GM19395 (cell line): ENCODE results near the gene EME1.

Experiments
- ATAC-seq: cut with Tn5 transposase; IDR thresholded peaks from one replicate; pipeline ENCODE4 v1.9.1; 2021; ENCODE audit warnings: mild to moderate bottlenecking, moderate library complexity; ENCODE audit not compliant: unreplicated experiment

EME1 gene

DNA sequence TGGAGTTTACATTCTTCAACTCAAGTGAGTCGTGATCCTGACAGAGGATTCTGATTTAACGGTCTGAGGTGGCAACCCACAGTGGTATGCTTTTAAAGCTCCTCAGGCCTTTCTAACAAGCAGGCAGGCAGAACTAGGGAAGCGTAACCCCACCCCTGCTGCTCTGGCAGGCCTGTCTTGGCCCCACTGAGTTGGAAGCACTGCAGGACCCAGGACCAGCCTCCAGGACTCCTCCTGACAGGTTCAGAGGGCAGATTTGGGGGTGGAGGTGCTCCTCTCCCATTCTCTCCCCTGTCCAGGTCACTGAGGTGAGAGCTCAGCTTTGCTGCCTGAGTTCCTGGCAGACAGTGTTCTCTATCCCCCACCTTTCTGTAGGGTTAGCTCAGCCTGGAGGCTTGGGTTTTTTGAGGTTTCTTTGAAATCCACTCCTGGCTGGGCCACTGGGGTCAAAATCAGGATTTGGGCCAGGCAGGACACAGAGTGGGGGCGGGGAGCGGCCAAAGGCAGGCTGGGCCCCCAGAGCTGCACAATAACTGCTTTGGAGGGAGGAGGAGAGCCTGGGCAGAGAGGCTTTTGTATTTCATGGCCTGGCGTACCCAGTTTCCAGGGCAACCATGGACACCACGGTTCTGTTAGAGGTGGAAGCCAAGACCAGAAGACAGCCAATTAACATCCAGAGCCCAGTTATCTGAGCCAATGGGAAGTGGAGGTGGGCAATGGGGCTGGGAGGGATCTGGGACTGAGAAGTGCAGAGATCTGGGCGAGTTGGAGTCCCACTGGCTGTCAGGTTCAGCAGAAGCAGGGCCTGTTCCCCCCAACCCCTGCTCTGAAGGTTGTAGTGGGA lies 9.6 kb upstream of the EME1 start:
- ATAC-seq, result no peak

DNA sequence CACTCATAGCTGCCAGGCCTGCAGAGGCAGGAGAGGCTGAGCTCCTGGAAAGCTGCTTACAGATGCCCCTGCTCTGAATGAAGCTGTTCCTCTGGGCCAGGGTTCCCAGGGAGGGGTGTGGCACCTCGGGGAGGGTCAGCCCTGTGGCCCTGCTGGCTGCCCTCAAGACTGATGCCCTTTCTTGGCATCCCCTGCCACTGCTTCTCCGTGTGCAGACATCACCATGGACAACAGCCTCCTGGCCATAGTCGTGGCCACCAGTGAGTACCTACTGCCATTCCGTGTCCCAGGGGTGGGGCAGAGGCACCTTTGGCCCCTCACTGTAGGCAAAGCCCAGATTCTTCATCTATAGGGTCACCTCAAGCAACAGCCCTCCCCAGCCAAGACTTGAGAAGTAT lies 9.0 kb upstream of the EME1 start:
- ATAC-seq, result no peak

DNA sequence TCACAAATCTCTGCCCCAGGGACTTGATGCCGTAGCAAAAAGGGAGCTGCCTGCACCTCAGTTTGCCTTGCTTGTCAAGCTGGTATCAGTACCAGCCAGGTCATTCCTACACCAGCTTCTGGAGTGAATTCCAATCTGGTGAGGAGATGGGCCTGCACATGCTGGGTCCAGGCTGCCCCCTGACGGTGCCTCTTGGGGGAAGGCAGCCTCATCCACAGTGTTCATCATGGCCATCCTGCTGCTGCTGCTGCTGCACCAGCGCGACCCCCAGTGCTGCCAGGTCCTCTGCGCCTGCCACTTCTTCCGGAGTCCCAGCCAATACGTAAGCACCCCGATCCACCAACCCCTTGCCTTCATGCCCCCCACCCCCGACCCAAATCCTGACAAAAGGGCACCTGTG lies 8.3 kb upstream of the EME1 start:
- no peak for ATAC-seq

DNA sequence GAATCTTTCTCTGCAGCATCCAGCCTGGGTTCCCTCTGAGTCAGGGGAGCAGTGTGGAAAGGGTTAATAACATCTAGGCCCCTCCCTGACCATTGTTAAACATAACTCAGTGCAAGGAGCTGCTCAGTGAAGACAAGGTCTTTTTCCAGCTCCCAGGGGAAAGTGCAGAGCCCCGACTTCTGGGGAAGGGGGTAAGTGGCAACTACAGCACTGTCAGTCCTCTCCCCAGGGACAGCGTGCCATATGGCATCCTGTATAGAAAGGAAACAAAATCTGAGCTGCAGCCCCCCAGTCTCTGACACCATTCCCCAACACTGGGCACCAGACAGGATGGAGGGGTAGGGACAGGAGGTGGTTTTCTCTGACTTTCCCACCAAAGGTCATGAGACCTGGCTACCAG lies 7.9 kb upstream of the EME1 start:
- ATAC-seq, result no peak

DNA sequence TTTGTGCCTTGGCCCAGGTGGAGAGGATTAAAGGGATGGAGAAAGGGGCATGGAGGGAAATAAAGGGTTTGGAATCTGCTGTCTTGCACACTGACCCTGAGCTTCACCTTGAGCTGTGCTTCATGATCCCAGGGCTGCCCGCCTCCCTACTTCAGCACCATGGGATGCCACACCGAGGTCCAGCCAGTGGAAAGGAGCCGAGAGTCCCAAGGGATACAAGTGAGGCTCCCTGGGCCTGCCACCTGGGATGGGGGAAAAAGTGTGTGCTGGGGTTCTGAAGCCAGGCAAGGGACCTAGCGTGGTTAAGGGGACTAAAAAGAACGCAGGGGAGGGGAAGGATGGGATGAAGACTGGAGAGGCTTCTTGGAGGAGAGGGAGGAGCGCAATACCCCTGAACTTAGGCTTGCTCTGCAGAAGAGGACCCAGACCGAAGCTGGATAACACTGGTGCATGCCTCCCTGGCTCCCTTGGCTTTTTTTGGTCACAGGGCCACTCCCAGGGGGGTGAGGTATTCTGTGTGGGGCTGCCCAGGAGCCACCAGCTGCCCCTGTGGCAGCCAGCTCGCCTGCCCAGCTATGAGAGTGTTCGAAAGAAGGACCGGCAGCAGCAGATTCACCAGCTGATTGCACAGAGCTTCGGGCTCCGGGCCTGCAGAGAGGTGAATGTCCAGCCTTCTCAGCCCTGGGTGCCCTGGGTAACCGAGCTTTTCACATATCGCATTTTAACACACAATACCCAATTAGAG lies 7.2 kb upstream of the EME1 start:
- ATAC-seq, result no peak

DNA sequence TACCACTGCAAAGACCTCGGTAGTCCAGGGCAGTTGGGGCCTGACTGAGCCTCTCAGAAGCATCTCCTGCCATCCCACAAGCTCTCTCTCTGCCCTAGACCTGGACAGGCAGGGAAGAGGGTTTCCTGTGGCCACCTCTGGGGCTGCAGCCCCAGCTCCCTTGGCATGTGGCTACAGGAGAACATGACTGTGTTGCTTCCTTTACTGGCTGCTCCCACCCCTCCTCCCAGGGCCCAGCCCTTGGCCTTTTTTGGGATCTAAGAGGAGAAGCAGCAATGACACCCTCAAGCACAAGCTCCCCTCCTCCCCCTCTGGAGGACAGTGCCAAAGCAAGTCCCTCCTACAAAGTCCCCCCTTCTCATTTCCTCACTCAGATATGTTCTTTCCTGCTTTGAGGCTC lies 5.6 kb upstream of the EME1 start:
- no peak for ATAC-seq

DNA sequence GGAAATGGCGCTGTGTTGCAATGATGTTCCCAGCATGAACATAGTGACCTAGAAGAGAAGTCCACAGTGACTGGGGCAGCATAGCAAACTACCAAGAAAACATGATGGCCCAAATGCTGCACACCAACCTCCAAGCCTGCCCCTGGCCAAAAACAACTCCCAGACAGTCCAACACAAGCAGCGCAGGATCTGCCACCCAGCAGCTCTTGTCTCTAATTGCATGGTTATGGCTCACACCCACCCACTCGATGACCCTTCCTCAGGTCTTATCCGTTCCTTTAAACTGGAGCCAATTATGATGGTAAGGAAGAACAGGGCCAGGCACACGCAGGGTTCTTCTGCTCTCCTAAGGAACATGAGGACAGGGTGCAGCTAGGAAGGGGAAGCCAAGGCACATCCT lies 3.0 kb upstream of the EME1 start:
- no peak for ATAC-seq

DNA sequence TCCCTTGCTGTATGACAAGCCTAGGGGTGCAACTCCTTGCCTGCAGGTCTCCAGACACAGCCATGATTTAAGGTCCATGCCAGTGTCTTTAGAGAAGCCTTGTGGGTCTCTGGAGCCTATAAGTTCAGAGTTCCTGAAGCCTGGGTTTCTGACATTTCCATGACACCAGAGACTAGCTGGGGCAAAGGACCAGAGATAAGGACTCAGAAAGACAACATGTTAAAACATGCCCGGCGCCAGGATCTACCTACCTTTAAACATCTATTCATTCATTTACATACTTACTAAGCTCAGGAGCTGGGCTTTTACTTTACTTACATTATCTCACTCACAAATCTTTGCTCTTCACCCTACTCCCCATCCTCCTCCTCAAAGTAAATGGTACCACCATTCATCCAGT lies 1.5 kb upstream of the EME1 start:
- no peak for ATAC-seq

DNA sequence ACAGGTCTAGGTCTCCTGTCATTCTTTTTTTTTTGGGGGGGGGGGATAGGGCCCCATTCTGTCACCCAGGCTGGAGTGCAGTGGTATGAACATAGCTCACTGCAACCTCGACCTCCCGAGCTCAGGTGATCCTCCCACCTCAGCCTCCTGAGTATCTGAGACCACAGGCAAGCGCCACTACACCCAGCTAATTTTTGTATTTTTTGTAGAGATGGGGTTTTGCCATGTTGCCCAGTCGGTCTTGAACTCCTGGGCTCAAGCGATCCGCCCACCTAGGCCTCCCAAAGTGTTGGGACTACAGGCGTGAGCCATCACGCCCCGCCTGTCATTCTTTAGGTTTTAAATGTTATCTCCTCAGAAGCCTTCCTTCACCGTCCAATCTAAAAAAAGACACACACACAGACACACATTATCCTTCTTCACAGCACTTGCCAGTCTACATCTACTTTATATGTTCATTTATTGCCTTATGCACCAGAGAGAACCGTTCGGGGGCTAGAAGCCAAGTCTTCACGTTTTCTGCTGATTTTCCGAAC lies 739 bp upstream of the EME1 start:
- ATAC-seq, result no peak

DNA sequence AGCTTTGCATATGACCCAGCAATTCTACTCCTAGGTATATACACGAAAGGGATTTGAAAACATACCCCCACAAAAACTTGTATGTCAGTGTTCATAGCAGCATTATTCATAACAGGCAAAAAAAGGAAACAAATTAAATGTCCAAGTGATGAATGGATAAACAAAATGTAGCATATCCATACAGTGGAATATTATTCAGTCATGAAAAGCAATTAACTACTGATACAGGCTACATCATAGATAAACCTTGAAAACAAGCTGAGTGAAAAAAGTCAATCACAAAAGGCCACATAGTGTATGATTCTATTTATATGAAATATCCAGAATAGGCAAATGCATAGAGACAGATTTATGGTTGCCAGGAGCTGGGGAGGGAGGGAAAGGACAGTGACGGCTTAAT lies 676 bp downstream of the EME1 start:
- ATAC-seq, result no peak

DNA sequence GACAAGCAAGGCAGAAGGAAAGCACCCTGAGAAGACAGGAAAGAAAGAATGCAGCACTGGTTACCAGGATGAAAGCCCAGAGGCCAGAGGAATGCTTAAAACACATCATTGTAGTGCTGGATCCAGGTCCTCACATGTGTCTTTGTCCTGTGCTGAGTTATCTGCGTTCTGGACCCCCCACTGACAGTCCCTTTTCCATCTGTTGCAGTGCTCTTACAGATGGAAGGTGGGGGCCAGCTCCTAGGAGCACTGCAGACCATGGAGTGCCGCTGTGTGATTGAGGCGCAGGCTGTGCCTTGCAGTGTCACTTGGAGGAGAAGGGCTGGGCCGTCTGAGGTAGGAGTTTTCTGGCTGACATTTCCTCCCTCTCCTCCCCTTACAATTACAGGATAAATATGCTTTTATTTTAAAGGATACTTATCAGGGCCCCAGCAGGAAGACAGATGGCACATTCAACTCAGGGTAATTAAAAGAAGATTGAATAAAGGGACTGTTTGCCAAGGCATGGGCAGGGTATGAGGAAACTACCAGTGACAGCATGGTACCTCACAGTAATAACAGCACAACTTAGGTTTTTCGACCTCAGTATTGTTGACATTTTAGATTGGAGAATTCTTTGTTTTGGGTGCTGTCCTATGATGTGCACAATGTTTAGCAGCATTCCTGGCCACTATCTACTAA lies 3.0 kb downstream of the EME1 start:
- no peak for ATAC-seq

DNA sequence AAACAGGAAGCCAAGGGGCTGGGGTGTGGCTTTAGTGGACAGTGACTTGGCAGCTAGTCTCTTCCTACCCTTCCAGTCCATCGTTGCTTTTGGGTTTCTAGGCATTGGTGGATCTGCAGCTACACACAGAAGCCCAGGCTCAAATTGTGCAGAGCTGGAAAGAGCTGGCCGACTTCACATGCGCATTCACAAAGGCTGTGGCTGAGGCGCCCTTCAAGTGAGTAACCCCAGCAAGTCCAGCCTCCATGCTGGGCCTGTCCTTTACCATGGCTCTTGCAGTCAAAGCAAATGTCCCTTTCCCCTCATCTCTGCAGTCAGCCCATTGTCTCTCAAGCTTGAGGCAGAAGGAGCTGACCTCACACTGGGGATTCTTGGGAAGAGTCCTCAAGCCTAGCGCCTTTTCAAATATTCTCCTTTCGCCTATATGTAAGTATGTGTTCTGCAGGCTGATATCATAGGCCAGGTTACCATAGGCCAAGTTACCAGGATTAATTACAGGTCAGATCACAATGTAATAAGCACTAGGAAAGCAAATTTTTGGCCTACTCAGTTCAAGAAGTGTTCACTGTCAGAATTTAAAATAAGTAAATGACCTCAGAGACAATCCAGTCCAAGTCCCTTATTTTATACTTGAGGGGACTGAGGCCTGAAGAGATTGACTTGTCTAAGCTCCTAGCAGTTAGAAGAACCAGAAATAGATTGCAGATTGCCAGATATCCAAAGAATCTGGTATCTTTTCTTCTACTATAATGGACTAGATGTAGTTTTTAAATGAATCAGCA lies 6.5 kb downstream of the EME1 start:
- no peak for ATAC-seq

DNA sequence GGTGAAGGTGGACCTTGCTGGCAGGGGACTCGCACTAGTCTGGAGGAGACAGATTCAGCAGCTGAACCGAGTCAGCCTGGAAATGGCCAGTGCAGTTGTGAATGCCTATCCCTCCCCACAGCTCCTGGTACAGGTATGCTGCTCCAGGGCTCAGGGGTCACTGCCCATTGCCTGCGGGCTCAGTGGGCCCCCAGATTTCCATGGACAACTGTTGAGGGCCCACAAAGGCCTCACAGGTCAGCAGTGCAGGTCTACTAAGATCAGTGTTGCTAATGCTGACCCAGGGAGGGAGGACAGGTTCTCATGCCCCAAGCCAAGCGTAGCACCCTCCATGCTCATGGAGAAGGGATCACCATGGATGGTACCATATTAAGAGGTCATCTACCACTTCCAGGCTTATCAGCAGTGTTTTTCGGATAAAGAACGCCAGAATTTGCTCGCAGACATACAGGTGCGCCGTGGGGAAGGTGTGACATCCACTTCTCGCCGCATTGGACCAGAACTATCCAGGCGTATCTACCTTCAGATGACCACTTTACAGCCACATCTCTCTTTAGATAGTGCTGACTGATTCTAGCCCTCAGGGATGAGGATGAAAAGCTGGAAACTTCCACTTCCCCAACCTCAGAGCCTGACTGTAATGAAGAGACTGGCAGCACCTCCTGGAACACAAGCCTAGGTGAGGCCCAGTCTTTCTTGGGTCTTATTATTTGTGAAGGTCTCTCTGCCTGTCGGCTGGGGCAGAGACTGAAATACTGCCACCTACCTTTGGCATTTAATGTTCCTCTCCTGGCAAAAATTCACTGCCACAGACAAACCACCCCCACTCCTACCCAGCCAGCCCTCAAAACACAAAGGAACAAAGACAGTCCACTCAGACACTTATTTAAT lies 7.6 kb downstream of the EME1 start:
- no peak for ATAC-seq

DNA sequence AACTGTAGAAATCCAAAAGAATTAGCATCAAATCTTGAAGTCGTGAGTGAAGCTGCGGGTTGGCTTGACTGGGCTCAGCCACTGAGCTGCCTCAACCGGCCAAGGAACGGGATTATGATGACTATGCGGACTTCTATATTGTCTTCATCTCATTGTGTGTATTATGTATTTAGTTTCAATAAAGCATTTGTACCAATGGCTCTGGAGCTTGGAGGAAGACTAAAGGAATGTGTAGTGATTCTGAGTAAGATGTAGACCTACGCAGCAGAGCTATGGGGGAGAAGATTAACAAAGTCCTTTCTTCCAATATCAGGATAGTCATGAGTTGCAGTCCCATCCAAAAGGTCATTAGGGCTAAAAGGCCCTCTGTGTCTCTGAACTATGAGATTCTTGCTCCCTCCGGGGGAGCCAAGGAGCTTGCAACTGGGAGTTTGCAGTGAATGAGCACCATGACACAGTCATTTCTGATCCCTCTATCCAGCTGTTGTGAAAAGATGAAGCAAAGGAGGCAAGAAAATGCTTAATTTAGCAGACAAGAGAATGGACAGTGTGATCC lies 8.3 kb downstream of the EME1 start:
- ATAC-seq, result no peak

DNA sequence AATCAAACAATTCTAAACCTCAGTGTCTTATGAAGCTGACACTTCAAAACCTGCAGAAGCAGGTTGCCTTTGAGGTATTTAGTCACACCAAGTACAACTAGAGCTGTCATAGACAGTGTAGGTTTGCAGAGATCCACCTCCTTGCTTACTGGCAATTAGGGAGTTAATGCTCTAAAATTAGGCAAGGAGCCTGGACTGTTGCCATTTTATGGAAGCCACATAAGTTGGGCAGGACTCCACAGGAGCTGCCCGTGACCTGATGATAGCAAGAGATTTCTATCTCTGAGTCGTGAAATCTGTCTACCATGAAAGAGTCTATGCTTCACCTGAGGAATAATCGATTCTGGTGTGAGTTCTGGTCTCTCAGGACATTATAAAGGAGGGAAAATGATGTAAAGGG lies 8.9 kb downstream of the EME1 start:
- ATAC-seq, result no peak

DNA sequence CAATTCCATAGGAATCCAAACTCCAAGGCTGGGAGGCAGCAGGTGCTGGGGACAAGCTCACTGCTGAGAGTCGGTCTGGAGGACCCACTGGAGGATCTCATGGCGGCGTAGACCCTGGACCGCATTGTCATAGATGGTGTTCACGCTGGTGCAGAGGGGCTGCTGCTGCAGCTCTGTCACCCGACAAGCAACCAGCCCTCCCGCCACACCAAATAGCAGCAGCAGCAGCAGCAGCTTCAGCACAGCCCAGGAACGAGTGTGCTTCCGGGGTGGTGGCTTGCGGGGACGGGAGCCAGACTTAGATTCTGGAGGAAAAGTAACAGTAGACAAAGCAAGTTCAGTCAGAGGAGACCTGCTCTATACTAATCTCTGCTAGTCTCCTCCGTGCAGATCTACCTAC lies 9.9 kb downstream of the EME1 start:
- no peak for ATAC-seq

DNA sequence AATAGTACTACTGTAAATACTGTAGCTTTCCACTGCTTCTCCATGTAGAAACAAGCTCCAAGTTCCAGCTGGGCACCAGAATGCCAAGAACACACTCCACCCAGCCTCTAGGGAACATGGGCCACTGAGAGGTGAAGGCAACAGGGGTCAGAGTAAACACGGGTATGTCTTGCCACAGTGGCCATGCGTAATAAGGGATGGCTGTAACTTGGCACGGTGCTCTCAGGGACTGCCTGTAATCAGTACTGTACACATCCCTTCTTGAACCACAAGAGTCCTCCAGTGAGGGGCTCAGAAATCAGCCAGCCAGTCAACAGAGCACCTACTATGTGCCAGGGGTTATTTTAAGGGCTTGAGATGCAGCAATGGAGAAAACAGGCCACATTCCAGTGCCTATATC lies 13.5 kb downstream of the EME1 start:
- ATAC-seq, result no peak

DNA sequence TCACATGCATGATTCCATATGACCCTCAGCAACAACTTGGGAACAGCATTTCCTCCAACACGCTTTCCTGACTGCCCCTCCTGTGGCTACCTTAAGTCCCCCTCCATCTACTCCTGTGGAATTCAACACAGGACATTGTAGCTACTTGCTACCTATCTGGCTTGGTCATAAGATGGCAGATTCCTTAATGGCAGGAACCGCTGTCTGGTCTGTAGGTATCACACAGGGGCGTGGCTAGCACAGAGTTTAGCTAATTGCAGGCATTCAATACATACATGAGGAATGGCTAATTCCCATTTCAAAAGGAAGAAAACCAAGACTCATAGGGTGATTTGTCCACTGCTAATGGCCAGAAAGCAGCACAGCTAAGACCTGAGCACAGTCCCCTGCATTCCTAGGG lies 15.7 kb downstream of the EME1 start:
- ATAC-seq, result no peak

DNA sequence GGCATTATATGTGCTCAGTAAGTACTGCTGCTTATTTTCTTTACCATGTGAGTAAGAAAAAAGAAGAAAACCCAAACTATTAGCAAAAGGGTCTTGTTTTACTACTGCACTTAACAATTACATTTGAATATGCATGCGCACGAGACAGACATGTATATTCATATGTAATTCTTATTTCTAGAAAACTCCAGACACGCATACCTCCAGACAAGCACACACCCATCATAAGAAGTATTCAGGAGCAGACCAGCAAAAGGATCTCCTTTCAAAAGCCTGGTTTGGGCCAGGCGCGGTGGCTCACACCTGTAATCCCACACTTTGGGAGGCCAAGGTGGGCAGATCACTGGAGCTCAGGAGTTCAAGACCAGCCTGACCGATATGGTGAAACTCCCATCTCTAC lies 16.5 kb downstream of the EME1 start:
- ATAC-seq, result no peak

DNA sequence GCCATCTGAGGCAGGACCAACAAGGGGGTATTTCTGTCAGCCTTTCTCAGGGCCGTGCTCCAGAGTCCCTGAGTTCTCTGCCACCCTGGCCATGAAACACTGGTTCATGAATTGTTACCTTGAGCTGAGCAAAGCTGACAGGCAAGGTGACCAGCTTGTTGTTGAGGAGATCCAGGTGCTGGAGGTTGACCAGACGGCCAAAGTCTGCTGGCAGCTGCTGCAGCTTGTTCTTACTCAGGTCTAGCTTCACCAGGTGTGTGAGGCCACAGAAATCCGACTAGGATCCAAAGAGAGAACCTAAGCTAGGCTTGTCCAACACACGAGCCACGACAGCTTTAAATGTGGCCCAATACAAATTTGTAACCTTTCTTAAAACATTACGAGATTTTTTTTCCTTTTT lies 19.6 kb downstream of the EME1 start:
- no peak for ATAC-seq
